Astrocyte (in vitro differentiated cells and primary cell): ENCODE data around the gene ZC3H18. TPM values are rescaled to one million over a fixed set of nuclear protein-coding genes. Genes with fewer than 3 reads are reported as not detected.

Experiments used
- DNase-seq: peaks from one replicate; pipeline ENCODE4 v3.0.0-alpha.2; 2010; ENCODE audit warnings: low read depth
- FAIRE-seq: peaks from 2 replicates; lab custom pipeline; 2011; peaks lifted over from hg19 to GRCh38; lab: Jason Lieb, UNC
- H2AFZ ChIP-seq: 2 replicates; pipeline ENCODE4 v1.6.0; 2012; ENCODE audit warnings: low read depth, low read length, inconsistent platforms
- H3K27ac ChIP-seq: 2 replicates; pipeline ENCODE4 v1.5.1; 2011; ENCODE audit warnings: low read depth, low read length, inconsistent platforms
- H3K27me3 ChIP-seq: 2 replicates; pipeline ENCODE4 v1.6.0; 2011; ENCODE audit warnings: low read length, inconsistent platforms; ENCODE audit not compliant: insufficient read depth
- H3K36me3 ChIP-seq: 2 replicates; pipeline ENCODE4 v1.5.1; 2011; ENCODE audit warnings: low read length, inconsistent platforms; ENCODE audit not compliant: insufficient read depth
- H3K4me1 ChIP-seq: 2 replicates; pipeline ENCODE4 v1.5.1; 2011; ENCODE audit warnings: low read length, inconsistent platforms; ENCODE audit not compliant: insufficient read depth
- H3K4me2 ChIP-seq: 2 replicates; pipeline ENCODE4 v1.6.0; 2012; ENCODE audit warnings: low read length, inconsistent platforms
- H3K4me3 ChIP-seq: 2 replicates; pipeline ENCODE4 v1.5.1; 2011; ENCODE audit warnings: low read depth, mild to moderate bottlenecking, low read length, inconsistent platforms; ENCODE audit not compliant: insufficient read depth
- H3K79me2 ChIP-seq: 2 replicates; pipeline ENCODE4 v1.6.0; 2012; ENCODE audit warnings: mild to moderate bottlenecking, low read length, inconsistent platforms; ENCODE audit not compliant: insufficient read depth
- H3K9ac ChIP-seq: 2 replicates; pipeline ENCODE4 v1.6.0; 2012; ENCODE audit warnings: mild to moderate bottlenecking, low read length, inconsistent platforms
- H3K9me3 ChIP-seq: 2 replicates; pipeline ENCODE4 v1.5.1; 2012; ENCODE audit warnings: low read depth, mild to moderate bottlenecking, low read length, inconsistent platforms; ENCODE audit not compliant: insufficient read depth
- H4K20me1 ChIP-seq: 2 replicates; pipeline ENCODE4 v1.6.0; 2012; ENCODE audit warnings: low read length, inconsistent platforms; ENCODE audit not compliant: insufficient read depth
- H3K27ac Mint-ChIP-seq: one replicate; pipeline ENCODE4 v1.8.0; 2021; ENCODE audit warnings: mild to moderate bottlenecking, mixed read lengths; ENCODE audit not compliant: unreplicated experiment
- H3K27me3 Mint-ChIP-seq: one replicate; pipeline ENCODE4 v1.8.0; 2021; ENCODE audit warnings: low read depth, mixed read lengths; ENCODE audit not compliant: unreplicated experiment
- H3K36me3 Mint-ChIP-seq: one replicate; pipeline ENCODE4 v1.8.0; 2021; ENCODE audit warnings: low read depth, mixed read lengths; ENCODE audit not compliant: unreplicated experiment
- H3K4me1 Mint-ChIP-seq: one replicate; pipeline ENCODE4 v1.8.0; 2021; ENCODE audit warnings: low read depth, mixed read lengths; ENCODE audit not compliant: unreplicated experiment
- H3K4me3 Mint-ChIP-seq: one replicate; pipeline ENCODE4 v1.8.0; 2021; ENCODE audit warnings: mild to moderate bottlenecking, moderate library complexity, mixed read lengths; ENCODE audit not compliant: unreplicated experiment
- H3K9me3 Mint-ChIP-seq: one replicate; pipeline ENCODE4 v1.8.0; 2021; ENCODE audit warnings: mild to moderate bottlenecking, mixed read lengths; ENCODE audit not compliant: unreplicated experiment
- EZH2 ChIP-seq: IDR thresholded peaks from 2 replicates; pipeline ENCODE4 v1.6.1; 2012; ENCODE audit warnings: mild to moderate bottlenecking, low read length, inconsistent platforms; ENCODE audit not compliant: insufficient read depth
- total RNA-seq: library from RNA; stranded (reverse); gene quantifications from 2 replicates; pipeline ENCODE4 v1.2.1, GENCODE V29; 2021
- TF ChIP-seq, protein P1 (sequence below): IDR thresholded peaks from 2 replicates; pipeline ENCODE4 v1.5.1; 2011; ENCODE audit warnings: low read depth, mild to moderate bottlenecking, inconsistent platforms, low read length, moderate library complexity; ENCODE audit not compliant: insufficient read depth

ZC3H18 gene
- total RNA-seq, 1 donor from 2014 or later = 32.8 TPM

DNA sequence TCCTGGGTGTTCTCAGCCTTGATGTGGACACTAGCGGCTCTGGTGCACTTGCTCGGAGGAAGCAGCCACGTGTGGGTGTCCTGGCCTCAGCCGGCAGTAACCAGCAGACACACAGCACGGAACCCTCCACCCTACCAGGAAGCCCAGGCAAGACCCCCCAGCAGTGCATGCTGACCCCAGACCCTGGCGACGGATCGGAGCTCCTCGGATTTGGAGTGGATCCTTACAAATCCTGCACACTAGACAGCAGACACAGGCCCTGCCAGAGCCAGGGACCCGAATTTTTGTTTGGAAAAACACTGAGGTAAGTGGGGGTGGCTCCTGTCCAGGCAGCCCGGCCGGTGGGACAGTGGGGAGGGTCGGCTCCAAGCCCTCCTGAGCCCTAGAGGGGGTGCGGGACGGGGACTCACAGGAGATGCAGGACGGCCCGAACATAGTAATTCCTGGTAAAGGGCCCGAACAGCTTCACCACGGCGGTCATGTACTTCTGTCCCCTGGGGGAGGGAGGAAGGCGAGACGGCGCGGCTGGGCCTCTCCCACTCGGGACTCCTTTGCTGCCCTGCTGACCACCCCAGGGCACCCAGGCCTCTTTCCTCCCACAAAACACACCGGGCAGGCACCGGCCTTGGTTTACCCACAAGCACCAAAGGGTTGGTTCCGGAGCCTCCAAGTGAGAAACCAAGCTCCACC lies 76.3 kb downstream of the ZC3H18 start:
- no peak for FAIRE-seq
- no peak overlapping the region for H2AFZ ChIP-seq
- H3K4me1 ChIP-seq = peaks cover 11% of the 10 kb centered on the region
- H3K79me2 ChIP-seq = no peaks in the 10 kb centered on the region
- Mint-ChIP-seq H3K27me3 (no peaks in the 10 kb centered on the region), H3K27ac (no peak overlapping the region), H3K4me3 (no peak overlapping the region), H3K9me3 (no peaks in the 10 kb centered on the region), H3K4me1 (peaks cover 4% of the 10 kb centered on the region), H3K36me3 (peaks cover 12% of the 10 kb centered on the region)
- H3K9ac ChIP-seq = no peak overlapping the region
- H3K9me3 ChIP-seq = no peaks in the 10 kb centered on the region
- H3K4me3 ChIP-seq = no peak overlapping the region
- H3K4me2 ChIP-seq = no peak overlapping the region
- TF ChIP-seq, protein P1, sequence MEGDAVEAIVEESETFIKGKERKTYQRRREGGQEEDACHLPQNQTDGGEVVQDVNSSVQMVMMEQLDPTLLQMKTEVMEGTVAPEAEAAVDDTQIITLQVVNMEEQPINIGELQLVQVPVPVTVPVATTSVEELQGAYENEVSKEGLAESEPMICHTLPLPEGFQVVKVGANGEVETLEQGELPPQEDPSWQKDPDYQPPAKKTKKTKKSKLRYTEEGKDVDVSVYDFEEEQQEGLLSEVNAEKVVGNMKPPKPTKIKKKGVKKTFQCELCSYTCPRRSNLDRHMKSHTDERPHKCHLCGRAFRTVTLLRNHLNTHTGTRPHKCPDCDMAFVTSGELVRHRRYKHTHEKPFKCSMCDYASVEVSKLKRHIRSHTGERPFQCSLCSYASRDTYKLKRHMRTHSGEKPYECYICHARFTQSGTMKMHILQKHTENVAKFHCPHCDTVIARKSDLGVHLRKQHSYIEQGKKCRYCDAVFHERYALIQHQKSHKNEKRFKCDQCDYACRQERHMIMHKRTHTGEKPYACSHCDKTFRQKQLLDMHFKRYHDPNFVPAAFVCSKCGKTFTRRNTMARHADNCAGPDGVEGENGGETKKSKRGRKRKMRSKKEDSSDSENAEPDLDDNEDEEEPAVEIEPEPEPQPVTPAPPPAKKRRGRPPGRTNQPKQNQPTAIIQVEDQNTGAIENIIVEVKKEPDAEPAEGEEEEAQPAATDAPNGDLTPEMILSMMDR = no peak
- TF ChIP-seq EZH2 = no peak
- DNase-seq = no peak
- H3K36me3 ChIP-seq = no peaks in the 10 kb centered on the region
- no peak overlapping the region for H3K27ac ChIP-seq
- H3K27me3 ChIP-seq = no peaks in the 10 kb centered on the region
- peaks cover 20% of the 10 kb centered on the region for H4K20me1 ChIP-seq

DNA sequence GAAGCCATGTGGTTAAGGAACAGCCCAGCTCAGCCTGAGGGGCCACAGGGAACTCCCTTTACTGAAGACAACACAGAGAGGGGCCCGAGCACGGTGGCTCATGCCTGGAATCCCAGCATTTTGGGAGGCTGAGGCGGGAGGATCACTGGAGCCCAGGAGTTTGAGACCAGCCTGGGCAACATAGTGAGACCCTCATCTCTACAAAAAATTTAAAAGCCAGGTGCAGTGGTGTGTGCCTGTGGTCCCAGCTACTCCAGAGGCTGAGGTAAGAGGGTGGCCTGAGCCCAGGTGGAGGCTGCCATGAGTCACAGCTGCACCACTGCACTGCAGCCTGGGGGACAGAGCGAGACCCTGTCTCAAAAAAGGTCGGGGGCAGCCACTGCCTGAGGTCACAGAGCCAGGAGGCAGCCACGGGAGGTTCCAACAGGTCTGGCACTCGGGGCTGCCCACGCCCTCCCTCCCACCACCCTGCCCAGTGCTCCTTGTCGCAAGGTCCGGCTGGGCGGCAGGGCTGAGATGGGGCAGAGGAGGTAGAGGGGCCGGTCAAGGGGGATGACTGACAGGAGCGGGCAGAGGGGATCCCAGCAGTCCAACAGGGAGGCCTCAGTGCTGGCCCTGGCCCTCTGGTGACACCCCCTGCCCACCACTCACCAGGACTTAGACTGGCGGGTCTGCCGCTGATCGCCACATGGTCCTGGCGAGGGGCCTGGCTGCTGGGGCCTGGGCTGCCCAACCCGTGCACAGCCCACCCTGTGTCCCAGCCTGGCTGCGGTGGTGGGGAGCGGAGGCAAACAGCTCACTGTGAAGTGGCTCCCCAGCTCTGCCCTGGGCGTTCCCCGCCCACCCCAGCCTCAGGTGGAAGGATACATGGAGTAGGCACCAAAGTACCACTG lies 77.2 kb downstream of the ZC3H18 start:
- H3K9me3 ChIP-seq = no peaks in the 10 kb centered on the region
- H3K27ac Mint-ChIP-seq = no peak overlapping the region
- H3K79me2 ChIP-seq = no peaks in the 10 kb centered on the region
- no peak overlapping the region for H3K4me3 Mint-ChIP-seq
- peaks cover 9% of the 10 kb centered on the region for H3K36me3 Mint-ChIP-seq
- H4K20me1 ChIP-seq = peaks cover 20% of the 10 kb centered on the region
- H3K4me2 ChIP-seq = no peak overlapping the region
- H3K36me3 ChIP-seq = no peaks in the 10 kb centered on the region
- H2AFZ ChIP-seq = no peak overlapping the region
- H3K4me3 ChIP-seq = no peak overlapping the region
- TF ChIP-seq, protein P1 = no peak
- TF ChIP-seq EZH2 = no peak
- H3K27me3 Mint-ChIP-seq = no peaks in the 10 kb centered on the region
- no peak overlapping the region for H3K27ac ChIP-seq
- H3K4me1 Mint-ChIP-seq = peaks cover 4% of the 10 kb centered on the region
- H3K27me3 ChIP-seq = no peaks in the 10 kb centered on the region
- no peak overlapping the region for H3K9ac ChIP-seq
- DNase-seq = no peak
- H3K9me3 Mint-ChIP-seq = no peaks in the 10 kb centered on the region
- no peak for FAIRE-seq
- peaks cover 12% of the 10 kb centered on the region for H3K4me1 ChIP-seq
